C4-2B (cell line): Measurements from ENCODE around the gene INPP5D.

Source experiments
- CTCF ChIP-seq: fragments of 450-650 bp; conservative IDR thresholded peaks from 2 replicates; pipeline ENCODE4 v1.5.1; 2017; ENCODE audit warnings: mild to moderate bottlenecking
- ZFX ChIP-seq: fragments of 450-650 bp; IDR thresholded peaks from 2 replicates; pipeline ENCODE4 v1.6.1; 2017

GRCh38 chr2:233020454-233020853, 39.7 kb upstream of the INPP5D start:
- TF ChIP-seq CTCF (no peak), ZFX (no peak)
